NCI-H2171 treated with DMSO at 0.1 percent for 48 hours (cell line): ENCODE measurements around the gene ATP11A.
"Not testable (repeated sequence)": the region's sequence is repeated elsewhere in the genome, so short reads cannot be mapped to it uniquely, and the experiment has no call there.

Experiments
- DNase-seq: peaks from one replicate; lab custom pipeline; 2025; lab: John Stamatoyannopoulos, UW

Gene ATP11A

GRCh38 chr13:112692586-112692985 lies 2.7 kb downstream of the ATP11A start:
- DNase-seq: no peak

- DNase-seq: no peak
Measured at GRCh38 chr13:112693831-112694497, 4.1 kb downstream of the ATP11A start.

- DNase-seq: no peak
Measured at GRCh38 chr13:112695121-112695520, 5.3 kb downstream of the ATP11A start.

- DNase-seq: no peak
Measured at GRCh38 chr13:112696001-112696868, 6.4 kb downstream of the ATP11A start.

- no peak for DNase-seq
Measured at GRCh38 chr13:112696869-112697465, 7.1 kb downstream of the ATP11A start.

- DNase-seq: no peak
Measured at GRCh38 chr13:112697756-112698655, 8.2 kb downstream of the ATP11A start.

- no peak for DNase-seq
Measured at GRCh38 chr13:112699322-112699918, 9.6 kb downstream of the ATP11A start.

GRCh38 chr13:112700291-112701060 lies 10.6 kb downstream of the ATP11A start:
- DNase-seq: no peak

- no peak for DNase-seq
Measured at GRCh38 chr13:112702341-112702985, 12.6 kb downstream of the ATP11A start.

- peak; percentile 49 for DNase-seq
Measured at GRCh38 chr13:112702986-112703379, 13.1 kb downstream of the ATP11A start.

GRCh38 chr13:112703449-112704284 lies 13.8 kb downstream of the ATP11A start:
- DNase-seq: peak; percentile 80

- no peak for DNase-seq
Measured at GRCh38 chr13:112704308-112705145, 14.7 kb downstream of the ATP11A start.

GRCh38 chr13:112705286-112705685 lies 15.4 kb downstream of the ATP11A start:
- no peak for DNase-seq

GRCh38 chr13:112706171-112706570 lies 16.3 kb downstream of the ATP11A start:
- DNase-seq: no peak

GRCh38 chr13:112708560-112709240 lies 18.9 kb downstream of the ATP11A start:
- no peak for DNase-seq

- not testable (repeated sequence) for DNase-seq
Measured at GRCh38 chr13:112709316-112709715, 19.5 kb downstream of the ATP11A start.
